Panc1 (cell line): ENCODE results near the gene NRCAM.

Experiments used
- CTCF ChIP-seq: fragments of 450-650 bp; IDR thresholded peaks from 2 replicates; pipeline ENCODE4 v1.5.1; 2017; ENCODE audit warnings: mild to moderate bottlenecking
- POLR2AphosphoS5 ChIP-seq: IDR thresholded peaks from 2 replicates; pipeline ENCODE4 v1.6.1; 2012; ENCODE audit warnings: mild to moderate bottlenecking, low read depth, low read length, moderate library complexity
- SIN3A ChIP-seq: IDR thresholded peaks from 2 replicates; pipeline ENCODE4 v1.6.1; 2012; ENCODE audit warnings: low read depth, mild to moderate bottlenecking, low read length, moderate library complexity, borderline replicate concordance; ENCODE audit not compliant: insufficient read depth
- TF ChIP-seq, protein P1 (sequence below), 2 experiments: IDR thresholded peaks; 2 replicates each; pipeline ENCODE4 v1.6.1; 2011 to 2012; ENCODE audit warnings: low read depth in 2 of 2, control low read depth in 1 of 2, low read length in 1 of 2, mild to moderate bottlenecking in 1 of 2, moderate library complexity in 1 of 2; ENCODE audit not compliant: insufficient read depth in 1 of 2

GRCh38 chr7:108367314-108367713 lies 88.9 kb downstream of the NRCAM start:
- TF ChIP-seq CTCF = no peak
- TF ChIP-seq POLR2AphosphoS5 = no peak
- TF ChIP-seq, protein P1, sequence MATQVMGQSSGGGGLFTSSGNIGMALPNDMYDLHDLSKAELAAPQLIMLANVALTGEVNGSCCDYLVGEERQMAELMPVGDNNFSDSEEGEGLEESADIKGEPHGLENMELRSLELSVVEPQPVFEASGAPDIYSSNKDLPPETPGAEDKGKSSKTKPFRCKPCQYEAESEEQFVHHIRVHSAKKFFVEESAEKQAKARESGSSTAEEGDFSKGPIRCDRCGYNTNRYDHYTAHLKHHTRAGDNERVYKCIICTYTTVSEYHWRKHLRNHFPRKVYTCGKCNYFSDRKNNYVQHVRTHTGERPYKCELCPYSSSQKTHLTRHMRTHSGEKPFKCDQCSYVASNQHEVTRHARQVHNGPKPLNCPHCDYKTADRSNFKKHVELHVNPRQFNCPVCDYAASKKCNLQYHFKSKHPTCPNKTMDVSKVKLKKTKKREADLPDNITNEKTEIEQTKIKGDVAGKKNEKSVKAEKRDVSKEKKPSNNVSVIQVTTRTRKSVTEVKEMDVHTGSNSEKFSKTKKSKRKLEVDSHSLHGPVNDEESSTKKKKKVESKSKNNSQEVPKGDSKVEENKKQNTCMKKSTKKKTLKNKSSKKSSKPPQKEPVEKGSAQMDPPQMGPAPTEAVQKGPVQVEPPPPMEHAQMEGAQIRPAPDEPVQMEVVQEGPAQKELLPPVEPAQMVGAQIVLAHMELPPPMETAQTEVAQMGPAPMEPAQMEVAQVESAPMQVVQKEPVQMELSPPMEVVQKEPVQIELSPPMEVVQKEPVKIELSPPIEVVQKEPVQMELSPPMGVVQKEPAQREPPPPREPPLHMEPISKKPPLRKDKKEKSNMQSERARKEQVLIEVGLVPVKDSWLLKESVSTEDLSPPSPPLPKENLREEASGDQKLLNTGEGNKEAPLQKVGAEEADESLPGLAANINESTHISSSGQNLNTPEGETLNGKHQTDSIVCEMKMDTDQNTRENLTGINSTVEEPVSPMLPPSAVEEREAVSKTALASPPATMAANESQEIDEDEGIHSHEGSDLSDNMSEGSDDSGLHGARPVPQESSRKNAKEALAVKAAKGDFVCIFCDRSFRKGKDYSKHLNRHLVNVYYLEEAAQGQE (IDR thresholded peaks at IDR 0.05; ENCODE audit: insufficient read depth in 1 of 2, low read depth in 2 of 2, low read length in 1 of 2) = no peak
- no peak for TF ChIP-seq SIN3A
